Activated naive CD8-positive, alpha-beta T cell treated with anti-CD3 and anti-CD28 coated beads, Interleukin-2, amount 50 U/mL, for 16 hours (primary cell): ENCODE results near the gene MAPK9.

Experiments
- DNase-seq: peaks from one replicate; pipeline ENCODE4 v3.0.0-alpha.2; 2020; ENCODE audit warnings: low read depth, low spot score

The MAPK9 gene

DNA sequence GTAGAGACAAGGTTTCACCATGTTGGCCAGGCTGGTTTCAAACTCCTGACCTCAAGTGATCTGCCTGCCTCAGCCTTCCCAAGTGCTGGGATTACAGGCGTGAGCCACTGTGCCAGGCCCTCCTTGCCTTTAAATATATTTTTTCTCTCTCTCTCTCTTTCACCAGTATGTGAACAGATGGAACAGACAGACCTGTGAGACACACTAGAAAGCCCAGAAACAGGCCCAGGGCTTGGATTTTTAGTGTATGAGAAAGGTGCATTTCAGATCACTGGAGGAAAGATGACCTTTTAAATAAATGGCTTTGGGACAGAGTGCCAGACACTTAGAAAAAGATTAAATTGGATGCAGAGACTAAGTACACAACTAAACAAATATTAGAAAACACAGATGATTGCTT lies 86.0 kb downstream of the MAPK9 start:
- DNase-seq: no peak

DNA sequence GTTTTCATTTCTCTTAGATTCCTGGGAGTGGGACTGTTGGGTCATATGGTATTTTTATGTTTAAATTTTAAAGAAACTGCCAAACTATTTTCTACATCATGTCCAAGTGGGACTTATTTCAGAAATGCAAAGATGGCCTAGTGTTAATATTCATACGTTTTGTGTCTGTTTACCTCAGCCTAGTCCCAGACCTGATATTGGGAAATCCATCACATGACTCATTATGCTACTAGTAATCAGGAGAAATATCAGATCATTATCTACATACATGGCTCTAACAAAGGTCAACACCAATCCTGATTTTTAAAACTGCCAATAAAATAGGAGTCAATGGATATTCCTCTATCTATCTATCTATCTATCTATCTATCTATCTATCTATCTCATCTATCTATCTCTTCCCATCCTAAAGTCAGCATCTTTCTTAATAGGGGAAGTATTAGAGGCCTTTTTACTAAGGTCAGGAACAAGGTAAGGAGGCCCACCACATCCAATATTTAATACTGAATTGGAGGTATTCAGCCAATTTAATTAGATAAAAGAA lies 87.5 kb downstream of the MAPK9 start:
- no peak for DNase-seq

DNA sequence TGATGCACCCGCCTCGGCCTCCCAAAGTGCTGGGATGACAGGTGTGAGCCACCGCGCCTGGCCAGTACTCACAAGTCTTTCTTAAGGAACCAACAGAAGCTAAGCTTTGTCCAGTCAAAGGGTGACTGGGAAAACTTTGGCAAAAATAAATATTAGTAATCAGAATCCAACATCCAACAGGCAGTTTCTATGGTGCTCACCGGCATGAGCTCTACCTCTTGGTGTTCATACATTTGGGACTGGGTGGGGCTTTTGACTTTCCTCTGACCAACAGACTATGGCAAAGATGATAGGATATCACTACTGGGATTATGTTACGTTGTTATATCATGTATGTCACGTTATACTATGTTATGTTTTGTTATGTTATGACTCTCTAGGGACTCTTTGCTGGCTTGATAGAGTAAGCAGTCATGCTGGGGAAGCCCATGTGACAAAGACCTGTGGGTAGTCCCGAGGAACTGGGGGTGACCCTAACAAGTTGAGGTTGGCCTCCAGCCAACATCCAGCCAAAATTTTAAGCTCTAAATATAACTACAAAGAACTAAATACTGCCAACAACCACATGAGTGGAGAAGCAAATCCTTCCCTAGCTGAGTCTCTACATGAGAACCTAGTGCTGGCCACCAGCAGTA lies 88.8 kb downstream of the MAPK9 start:
- no peak for DNase-seq

DNA sequence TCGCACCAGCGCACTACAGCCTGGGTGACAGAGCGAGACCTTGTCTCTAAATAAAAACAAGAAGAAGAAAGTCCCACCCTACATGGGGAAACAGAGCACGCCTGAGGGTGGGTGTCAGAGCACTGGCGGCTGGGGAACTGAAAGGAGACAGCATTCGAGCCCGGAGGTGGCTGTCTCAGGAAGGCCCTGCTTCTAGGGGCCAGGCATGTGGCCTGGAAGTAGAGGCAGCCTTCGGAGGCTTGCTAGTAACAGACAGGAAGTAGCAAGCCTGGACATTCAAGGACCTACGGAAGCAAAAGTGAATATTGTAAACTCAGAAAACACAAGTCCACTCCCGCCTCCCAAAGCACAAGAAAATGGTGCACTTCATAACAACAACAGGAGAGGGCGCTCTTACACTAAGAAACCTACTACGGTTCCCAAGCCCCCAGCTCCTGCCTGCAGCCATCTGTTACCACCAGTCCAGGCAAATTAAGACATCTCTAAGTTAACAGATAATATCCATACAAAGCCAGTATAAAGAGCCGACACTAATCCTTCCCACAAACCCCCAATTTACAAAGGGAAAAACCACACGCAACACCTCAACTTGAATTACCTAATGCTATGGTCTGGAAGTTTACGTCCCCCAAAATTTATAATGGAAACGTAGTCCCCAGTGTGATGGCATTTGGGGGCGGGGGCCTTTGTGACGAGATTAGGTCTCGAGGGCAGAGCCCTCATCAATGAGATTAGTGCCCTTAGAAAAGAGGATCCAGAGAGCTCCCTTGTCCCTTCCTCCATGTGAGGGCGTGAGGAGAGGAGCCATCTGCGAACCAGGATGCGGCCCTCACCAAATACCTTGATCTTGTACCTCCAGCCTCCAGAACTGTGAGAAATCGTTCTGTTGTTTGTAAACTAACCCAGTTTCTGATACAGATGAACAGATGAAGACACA lies 90.6 kb downstream of the MAPK9 start:
- no peak for DNase-seq

DNA sequence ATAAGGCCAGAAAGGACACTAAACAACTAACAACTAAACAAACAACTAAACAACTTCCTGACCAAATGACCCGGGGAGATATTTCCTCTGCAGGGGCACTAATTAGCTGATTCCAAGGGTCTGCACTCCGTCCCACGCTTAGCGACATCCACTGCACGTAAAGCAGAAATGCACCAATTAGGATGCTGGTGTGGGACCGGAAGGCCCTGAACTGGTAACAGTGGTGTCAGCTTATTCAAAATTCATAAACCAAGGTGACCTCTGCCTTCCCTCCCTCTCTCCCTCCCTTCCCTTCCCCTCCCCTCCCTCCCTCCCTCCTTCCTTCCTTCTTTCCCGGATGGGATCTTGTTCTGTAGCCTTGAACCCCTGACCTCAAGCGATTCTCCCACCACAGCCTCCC lies 92.5 kb downstream of the MAPK9 start:
- DNase-seq: no peak

DNA sequence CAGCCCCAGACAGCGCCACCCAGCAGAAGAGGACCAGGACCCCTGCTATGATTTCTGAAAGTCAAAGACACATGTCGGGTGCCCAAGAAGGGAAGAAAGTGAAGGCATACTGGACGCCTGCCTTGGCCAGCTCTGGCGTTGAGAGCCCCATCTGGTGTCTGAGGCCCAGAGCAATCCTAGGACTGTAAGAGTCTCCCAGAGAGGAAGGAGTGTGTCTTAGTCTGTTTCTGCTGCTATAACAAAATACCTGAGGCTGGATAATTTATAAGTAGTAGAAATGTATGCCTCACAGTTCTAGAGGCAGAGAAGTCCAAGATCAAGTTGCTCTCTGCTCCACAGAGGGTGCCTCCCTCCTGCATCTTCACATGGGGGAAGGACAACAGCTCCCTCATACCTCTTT lies 93.7 kb downstream of the MAPK9 start:
- DNase-seq: no peak

DNA sequence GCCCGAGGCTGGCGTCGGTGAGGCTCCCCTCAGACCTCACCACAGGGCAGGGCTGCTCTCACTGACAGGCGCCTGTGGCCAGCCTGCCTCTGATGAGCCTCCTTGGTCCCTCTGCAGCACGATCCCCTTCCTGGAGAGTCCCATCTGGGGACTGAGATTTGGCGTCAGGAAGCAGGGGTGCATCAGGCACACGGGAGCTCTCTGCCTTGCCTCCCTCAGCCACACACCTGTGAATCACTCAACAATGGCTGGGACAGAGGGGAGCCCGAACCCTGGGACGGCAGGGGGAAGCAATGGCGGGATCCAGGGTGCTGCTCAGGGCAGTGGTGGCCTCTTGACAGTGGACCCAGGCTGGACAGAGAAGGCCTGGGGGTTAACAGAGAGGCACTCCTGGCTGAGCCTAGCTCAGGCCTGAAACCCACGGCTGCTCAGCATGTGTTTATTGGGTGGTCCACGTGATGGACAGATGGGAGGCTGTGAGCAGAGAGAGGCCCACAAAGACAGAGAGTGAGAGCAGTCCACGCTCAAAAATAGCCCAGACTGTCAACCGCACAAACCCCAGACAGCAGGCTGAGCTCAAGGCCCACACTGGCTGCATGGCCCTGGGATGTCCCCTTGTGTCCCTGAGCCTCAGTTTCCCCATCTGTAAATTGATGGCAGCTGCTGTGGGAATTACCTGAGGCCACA lies 94.7 kb downstream of the MAPK9 start:
- no peak for DNase-seq

DNA sequence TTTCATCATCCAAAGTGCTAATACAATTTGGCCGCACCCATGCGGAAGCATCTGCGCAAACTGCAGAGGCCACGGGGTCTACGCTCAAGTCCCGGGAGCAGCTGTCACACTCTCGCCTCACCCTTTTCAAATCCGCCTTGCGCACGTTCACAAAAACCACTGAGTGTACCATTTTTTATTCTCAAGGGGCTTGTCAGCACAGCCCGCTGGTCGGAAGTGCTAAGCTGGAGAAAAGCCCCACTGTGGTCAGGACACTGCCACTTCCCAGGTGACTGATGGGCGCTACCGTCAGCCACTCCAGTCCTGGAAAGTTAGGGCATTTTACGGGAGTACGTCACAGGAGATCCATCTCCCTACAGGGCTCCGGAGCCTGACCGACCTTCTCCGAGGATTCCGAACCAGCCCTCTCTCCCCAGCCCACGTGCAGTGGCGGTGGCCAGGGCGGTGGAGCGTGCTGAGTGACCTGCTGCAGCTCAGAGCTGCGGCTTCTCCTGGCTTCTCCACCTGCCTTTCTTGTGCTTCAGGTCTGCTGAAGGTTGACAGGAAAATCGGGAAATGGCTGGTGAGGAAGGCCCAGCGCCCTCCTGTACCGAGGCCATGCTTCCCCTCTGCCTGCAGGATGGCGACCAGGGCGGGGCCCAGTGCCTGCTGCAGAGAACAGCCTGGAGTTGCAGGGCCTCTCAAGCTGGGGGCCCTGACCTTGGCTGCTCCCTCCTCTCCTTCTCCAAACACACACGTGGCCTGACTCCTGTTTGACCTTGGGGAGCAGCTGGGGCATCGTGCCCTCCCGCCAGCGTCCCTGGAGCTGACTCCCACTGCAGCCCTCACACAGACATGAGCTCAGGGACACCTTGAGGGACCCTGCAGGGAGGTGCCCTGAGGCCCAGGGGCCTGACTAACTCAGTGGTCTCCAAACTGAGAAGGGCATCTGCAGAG lies 97.2 kb downstream of the MAPK9 start:
- no peak for DNase-seq

DNA sequence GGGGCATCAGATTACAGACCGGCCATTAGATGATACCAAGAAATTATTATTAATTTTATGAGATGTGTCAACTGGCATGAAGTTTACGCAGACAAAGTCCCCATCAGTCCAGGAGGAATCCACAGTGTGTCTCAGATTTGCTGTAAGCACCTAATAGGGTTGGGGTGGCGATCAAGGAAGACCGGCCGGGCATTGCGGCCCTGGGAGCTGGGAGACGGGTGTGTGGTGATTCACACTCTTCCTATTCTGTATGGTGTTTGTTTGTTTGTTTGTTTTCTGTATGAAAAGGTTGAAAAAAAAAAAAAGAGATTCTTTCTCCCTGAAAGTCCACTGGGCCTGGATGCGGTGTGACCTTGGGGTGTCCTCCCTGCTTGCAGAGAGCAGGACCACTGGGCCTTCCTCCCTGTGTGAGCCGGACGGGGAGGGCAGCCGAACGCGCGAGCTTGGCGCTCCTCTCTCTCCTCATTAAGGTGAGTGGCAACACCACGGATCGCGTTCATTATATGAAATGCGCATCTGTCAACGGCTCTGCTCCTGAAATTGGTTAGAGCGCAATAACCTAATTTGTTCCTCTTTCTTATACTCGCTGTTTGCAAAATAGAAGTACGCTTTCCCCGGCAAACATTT lies 98.0 kb downstream of the MAPK9 start:
- no peak for DNase-seq

DNA sequence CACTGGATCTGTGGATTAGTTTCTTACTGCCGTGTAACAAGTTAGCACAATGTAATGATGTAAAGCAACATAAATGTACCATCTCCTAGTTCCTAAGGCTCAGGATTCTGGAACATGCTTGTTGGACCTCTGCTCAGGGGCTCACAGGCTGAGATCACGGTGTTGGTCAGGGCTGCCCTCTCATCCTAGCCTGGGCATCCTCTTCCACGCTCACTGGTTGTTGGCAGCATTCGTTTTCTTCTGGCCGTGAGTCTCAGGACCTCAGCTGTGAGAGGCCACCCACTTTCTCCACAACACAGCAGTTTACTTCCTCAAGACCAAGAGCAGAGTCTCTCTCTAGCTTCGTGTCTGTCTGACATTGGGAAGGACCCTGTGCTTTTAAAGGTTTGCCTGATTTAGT lies 100.2 kb downstream of the MAPK9 start:
- DNase-seq: no peak

DNA sequence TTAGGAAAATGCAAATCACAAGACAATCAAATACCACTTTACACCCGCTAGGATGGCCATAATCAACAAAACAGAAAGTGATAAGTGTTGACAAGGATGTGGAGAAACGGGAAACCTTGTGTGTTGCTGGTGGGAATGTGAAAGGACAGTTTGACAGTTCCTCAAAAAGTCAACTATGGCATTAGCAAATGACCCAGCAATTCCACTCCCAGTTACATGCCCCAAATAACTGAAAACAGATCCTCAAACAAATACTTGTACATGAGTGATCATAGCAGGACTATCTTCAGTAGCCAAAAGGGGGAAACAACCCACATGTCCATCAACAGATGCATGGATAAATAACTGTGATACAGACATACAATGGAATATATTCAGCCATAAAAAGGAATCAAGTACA lies 104.1 kb downstream of the MAPK9 start:
- no peak for DNase-seq
